HG03175 (cell line): ENCODE data around the gene ANO6.
"Not testable (repeated sequence)": the region's sequence is repeated elsewhere in the genome, so short reads cannot be mapped to it uniquely, and the experiment has no call there.

ENCODE experiments used
- ATAC-seq: cut with Tn5 transposase; IDR thresholded peaks from one replicate; pipeline ENCODE4 v1.9.1; 2021; ENCODE audit warnings: mild to moderate bottlenecking, moderate library complexity; ENCODE audit not compliant: unreplicated experiment

The ANO6 gene

GRCh38 chr12:45397499-45397898 is 181.6 kb downstream of the ANO6 start:
- not testable (repeated sequence) for ATAC-seq

- ATAC-seq: no peak
These were observed 182.7 kb downstream of the ANO6 start for GRCh38 chr12:45398552-45398951.

GRCh38 chr12:45400991-45401390 is 185.1 kb downstream of the ANO6 start:
- ATAC-seq: no peak

DNA sequence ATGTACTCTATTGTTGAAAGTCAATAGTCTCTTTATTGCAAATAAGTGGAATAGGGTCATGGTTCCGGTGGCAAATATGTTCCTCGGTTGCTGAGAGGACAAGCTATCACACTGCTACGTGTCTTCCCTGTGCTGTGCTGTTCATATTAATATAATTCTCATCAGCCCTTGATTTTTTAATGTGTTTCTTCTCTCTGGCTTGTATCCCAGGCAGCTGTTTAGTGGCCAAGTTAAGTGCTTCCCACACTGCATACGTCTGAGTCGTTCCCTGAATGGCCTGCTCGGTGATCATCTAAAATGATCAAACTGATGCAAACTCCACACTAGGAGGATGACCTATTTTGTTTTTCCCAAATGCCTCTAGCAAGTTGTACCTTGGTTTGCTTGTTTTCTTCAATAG is 186.4 kb downstream of the ANO6 start:
- no peak for ATAC-seq

GRCh38 chr12:45406988-45407850 is 191.3 kb downstream of the ANO6 start:
- no peak for ATAC-seq

GRCh38 chr12:45407981-45408728 is 192.3 kb downstream of the ANO6 start:
- no peak for ATAC-seq

- no peak for ATAC-seq
These were observed 192.8 kb downstream of the ANO6 start for GRCh38 chr12:45408729-45409114.

DNA sequence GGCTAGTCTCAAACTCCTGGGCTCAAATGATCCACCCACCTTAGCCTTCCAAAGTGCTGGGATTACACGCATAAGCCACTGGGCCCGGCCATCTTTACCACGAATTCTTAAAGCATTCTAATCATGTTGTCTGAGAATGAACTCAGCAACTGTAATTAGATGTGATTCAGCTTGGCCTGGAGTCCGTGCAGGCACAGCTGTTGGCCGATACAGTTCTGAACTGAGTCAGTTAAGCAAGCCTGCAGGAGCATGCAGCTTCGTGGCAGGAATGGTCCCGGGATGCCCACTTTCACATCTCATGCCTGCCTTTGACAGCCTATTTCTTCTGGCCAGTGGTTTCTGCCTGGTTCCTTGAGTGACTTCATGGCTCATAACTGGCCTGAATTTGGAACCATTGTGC is 194.1 kb downstream of the ANO6 start:
- ATAC-seq: no peak

DNA sequence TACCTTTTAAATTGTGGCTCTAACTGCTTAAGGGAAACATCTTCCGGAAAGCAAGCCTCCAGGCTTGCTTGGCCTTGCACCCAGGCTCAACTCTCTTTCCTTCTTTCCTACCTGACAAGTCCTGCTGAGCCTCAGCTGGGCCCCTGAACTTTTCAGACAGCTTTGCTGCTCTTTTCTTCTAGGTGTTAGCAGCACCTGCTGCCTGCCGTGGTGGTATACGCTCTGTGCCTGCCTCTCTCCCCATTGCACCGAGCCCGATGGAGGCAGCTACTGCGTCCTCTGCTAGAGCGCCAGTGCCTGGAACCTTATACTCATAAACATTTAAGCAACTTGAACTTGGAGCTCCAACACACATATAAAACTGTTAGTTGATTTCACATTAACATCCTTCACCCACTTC is 195.7 kb downstream of the ANO6 start:
- ATAC-seq: no peak

DNA sequence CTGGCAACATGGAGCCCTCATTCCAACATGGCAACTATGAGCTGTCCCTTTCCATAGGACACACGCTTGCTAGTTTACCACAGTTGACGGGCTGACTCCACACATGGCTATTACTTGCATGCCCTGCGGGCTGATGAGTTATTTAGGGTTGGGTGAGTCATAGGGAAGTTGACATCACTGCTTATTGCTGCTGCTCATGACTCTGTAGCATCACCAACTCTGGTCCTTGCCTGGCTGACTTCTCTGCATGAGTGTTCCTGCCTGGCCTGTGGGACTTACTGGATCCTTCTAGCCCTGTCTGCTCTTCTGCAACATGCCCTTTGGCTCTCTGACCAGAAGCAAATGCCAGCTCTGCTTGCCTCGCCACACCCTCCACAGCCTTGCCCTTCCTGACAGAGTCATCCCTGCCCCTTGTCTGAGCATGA is 199.5 kb downstream of the ANO6 start:
- ATAC-seq: peak; percentile 82

DNA sequence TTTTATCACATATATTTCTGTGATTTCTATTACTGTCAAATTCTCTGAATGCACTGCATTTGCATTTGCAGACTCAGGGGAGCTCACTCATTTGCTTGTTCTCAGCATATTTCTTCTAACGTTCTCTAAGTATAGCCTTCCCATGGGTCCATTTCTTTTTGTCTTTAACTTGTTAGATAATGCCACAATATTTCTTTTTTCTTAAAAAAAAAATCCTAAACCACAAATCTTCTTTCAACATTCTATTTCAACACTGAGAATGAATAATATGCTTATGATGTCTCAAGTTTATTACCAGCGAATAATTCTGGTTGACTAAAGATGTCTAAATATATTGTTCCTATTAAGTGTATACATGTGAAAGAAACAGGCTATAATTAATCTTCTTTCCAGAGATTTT is 200.2 kb downstream of the ANO6 start:
- ATAC-seq: no peak

GRCh38 chr12:45418520-45418919 is 202.6 kb downstream of the ANO6 start:
- ATAC-seq: no peak

- ATAC-seq: no peak
These were observed 203.5 kb downstream of the ANO6 start for GRCh38 chr12:45419317-45419814.

GRCh38 chr12:45421736-45422135 is 205.8 kb downstream of the ANO6 start:
- no peak for ATAC-seq

DNA sequence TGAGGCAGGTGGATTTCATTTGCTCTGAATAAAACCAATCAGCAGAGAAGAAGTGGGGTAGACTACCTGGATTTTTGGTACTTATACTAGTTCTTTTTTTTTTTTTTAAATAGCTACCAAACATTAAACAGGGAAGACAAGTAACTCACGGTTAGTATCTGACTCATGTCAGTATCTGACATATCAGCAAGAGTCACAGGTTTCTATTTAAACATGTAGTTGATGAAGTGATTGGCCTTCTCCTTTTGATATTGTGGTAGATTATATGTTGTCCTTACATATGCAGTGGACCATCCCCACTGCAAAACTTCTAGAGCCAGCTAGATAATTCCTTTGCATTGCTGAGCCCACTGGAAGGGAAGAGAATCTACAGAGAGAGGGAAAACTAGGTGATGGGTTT is 208.0 kb downstream of the ANO6 start:
- ATAC-seq: no peak

DNA sequence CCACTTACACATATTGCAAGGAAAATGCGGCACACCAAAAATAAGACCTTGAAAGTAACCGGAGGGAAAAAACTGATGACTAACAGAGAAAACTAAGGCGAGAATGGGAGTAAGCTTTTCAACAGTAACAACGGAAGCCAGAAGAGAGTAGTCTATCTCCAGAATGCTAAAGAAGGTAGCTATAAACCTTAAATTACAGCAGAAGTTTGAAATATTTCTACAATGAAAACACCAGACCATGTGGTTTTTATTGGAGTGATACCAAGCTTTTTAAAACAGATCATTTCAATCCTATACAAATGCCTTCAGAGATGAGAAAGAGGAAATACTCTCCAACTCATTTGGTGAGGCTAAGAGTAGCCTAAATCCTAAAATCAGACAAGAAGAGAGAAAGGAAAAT is 209.5 kb downstream of the ANO6 start:
- no peak for ATAC-seq

DNA sequence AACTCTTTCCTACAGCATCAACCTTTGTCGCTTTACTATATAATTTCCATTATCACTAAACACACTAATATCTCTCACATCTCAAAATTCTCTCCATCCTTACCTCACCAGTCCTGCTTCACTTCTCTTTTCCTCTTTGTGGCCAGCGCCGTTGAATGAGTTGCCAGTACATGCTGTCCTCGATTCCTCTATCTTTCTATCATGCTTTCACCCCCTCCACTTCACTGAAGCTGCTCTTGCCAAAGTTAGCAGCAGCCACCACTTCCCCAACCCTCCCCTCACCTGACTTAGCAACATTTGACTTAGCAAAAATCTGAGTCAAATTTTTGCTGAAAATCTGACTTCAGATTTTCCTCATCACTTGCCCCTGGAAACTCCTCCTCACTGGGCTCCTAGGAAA is 210.4 kb downstream of the ANO6 start:
- ATAC-seq: no peak

GRCh38 chr12:45427042-45427441 is 211.1 kb downstream of the ANO6 start:
- no peak for ATAC-seq

DNA sequence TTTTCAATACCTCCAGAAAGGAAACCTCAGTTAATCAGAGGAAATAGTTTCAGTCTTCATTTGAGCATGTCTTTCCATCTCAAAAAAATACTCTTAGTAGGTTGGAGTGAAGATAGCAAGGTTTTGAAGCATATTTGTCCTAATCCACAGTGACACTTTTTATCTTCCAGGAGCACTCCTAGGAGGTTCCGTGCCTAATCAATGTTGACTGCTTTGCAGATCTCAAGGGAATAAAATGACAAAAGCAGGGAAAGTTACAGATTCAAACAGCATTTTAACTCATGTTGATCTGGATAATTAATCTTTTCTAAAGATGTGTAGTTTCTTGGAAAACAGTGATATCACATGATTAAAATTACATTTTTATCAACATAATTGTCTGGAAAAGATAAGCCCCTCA is 213.9 kb downstream of the ANO6 start:
- ATAC-seq: no peak

DNA sequence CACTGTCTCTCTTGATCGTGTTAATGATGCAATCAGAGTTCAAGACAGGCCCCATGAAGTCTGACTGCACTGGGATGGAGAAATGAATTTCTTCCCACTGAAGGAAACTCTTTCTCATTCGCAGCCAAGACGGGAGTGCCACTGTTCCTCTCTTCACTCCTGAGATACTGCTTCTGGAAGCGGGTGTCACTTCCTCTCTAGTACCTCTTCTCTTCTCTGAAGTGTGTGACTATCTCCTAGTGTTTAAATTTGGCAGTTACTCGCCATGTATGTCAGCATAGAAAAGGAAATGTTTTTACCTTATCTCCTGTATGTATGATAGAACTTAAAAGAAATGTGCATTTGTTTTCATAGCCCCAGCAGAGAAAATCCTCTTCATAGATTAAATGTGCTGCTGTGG is 215.2 kb downstream of the ANO6 start:
- no peak for ATAC-seq

DNA sequence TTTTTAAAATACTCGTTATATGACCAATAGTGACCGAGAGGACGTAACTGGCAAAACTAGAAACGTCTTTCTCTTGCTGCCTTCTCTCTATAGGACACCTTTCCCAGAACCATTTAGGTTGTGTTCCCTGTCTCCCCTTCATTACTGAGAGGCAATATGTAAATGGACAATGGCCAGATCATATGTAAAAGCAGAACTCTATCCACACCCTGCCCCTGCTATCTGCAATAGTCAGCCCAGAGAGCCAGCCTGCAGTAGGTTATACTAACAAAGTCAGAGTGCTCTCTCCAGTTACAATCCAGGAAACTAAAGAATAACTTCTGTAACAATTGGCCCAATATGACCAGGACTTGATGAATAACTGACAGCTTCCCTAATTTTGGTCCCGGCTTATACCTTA is 216.8 kb downstream of the ANO6 start:
- no peak for ATAC-seq

- no peak for ATAC-seq
These were observed 217.6 kb downstream of the ANO6 start for GRCh38 chr12:45433441-45433868.
